Activated CD8-positive, alpha-beta memory T cell treated with anti-CD3 and anti-CD28 coated beads, Interleukin-2, amount 50 U/mL, for 24 hours (primary cell): Measurements from ENCODE around the gene CTDSPL.

Experiments
- DNase-seq: peaks from one replicate; pipeline ENCODE4 v3.0.0-alpha.2; 2020; ENCODE audit errors: extremely low read depth

Gene CTDSPL

GRCh38 chr3:37943126-37943525, 81.4 kb downstream of the CTDSPL start:
- no peak for DNase-seq

- DNase-seq: no peak
These were observed 82.1 kb downstream of the CTDSPL start for GRCh38 chr3:37943631-37944314.

GRCh38 chr3:37944391-37944842, 82.7 kb downstream of the CTDSPL start:
- no peak for DNase-seq

- DNase-seq: no peak
These were observed 83.6 kb downstream of the CTDSPL start for GRCh38 chr3:37945156-37945806.

- DNase-seq: no peak
These were observed 84.3 kb downstream of the CTDSPL start for GRCh38 chr3:37945807-37946530.

- DNase-seq: no peak
These were observed 84.8 kb downstream of the CTDSPL start for GRCh38 chr3:37946531-37946889.

- no peak for DNase-seq
These were observed 88.2 kb downstream of the CTDSPL start for GRCh38 chr3:37949866-37950265.

GRCh38 chr3:37952564-37952963, 90.9 kb downstream of the CTDSPL start:
- DNase-seq: no peak

GRCh38 chr3:37953226-37953625, 91.5 kb downstream of the CTDSPL start:
- no peak for DNase-seq

GRCh38 chr3:37953707-37954394, 92.2 kb downstream of the CTDSPL start:
- DNase-seq: no peak

GRCh38 chr3:37954881-37955280, 93.2 kb downstream of the CTDSPL start:
- DNase-seq: no peak

- DNase-seq: no peak
These were observed 94.4 kb downstream of the CTDSPL start for GRCh38 chr3:37955918-37956707.

- no peak for DNase-seq
These were observed 95.3 kb downstream of the CTDSPL start for GRCh38 chr3:37956723-37957538.

- DNase-seq: no peak
These were observed 95.9 kb downstream of the CTDSPL start for GRCh38 chr3:37957539-37957936.

- no peak for DNase-seq
These were observed 100.1 kb downstream of the CTDSPL start for GRCh38 chr3:37961622-37962431.

- no peak for DNase-seq
These were observed 101.3 kb downstream of the CTDSPL start for GRCh38 chr3:37963016-37963415.

- DNase-seq: no peak
These were observed 102.0 kb downstream of the CTDSPL start for GRCh38 chr3:37963635-37964034.

GRCh38 chr3:37964146-37964545, 102.5 kb downstream of the CTDSPL start:
- no peak for DNase-seq

- no peak for DNase-seq
These were observed 103.0 kb downstream of the CTDSPL start for GRCh38 chr3:37964716-37965115.
